NCI-H526 treated with DMSO at 0.1 percent for 48 hours (cell line): Measurements from ENCODE around the gene PPP1R15B.

Source experiments
- DNase-seq: peaks from one replicate; lab custom pipeline; 2025; lab: John Stamatoyannopoulos, UW

PPP1R15B gene

GRCh38 chr1:204400882-204401510, 10.6 kb downstream of the PPP1R15B start:
- no peak for DNase-seq

GRCh38 chr1:204398197-204399125, 13.2 kb downstream of the PPP1R15B start:
- DNase-seq, result peak; percentile 81

- DNase-seq, result no peak
These were observed 15.5 kb downstream of the PPP1R15B start for GRCh38 chr1:204396015-204396583.

- DNase-seq, result no peak
These were observed 20.0 kb downstream of the PPP1R15B start for GRCh38 chr1:204391629-204392028.

GRCh38 chr1:204390751-204391466, 20.7 kb downstream of the PPP1R15B start:
- no peak for DNase-seq

GRCh38 chr1:204385727-204386126, 25.9 kb downstream of the PPP1R15B start:
- no peak for DNase-seq

GRCh38 chr1:204384636-204385352, 26.8 kb downstream of the PPP1R15B start:
- DNase-seq, result no peak

GRCh38 chr1:204383163-204383904, 28.3 kb downstream of the PPP1R15B start:
- DNase-seq, result no peak

- DNase-seq, result no peak
These were observed 28.9 kb downstream of the PPP1R15B start for GRCh38 chr1:204382714-204383083.

GRCh38 chr1:204380293-204380831, 31.3 kb downstream of the PPP1R15B start:
- no peak for DNase-seq

GRCh38 chr1:204377800-204378668, 33.6 kb downstream of the PPP1R15B start:
- DNase-seq, result peak; percentile 59

- no peak for DNase-seq
These were observed 34.5 kb downstream of the PPP1R15B start for GRCh38 chr1:204376919-204377799.

- DNase-seq, result no peak
These were observed 35.2 kb downstream of the PPP1R15B start for GRCh38 chr1:204376465-204376864.

- no peak for DNase-seq
These were observed 37.7 kb downstream of the PPP1R15B start for GRCh38 chr1:204373911-204374310.

GRCh38 chr1:204370176-204370575, 41.4 kb downstream of the PPP1R15B start:
- DNase-seq, result no peak

- no peak for DNase-seq
These were observed 42.5 kb downstream of the PPP1R15B start for GRCh38 chr1:204368996-204369726.

- no peak for DNase-seq
These were observed 43.7 kb downstream of the PPP1R15B start for GRCh38 chr1:204367956-204368355.
